ENCODE data around the gene TMEM232.

TMEM232 gene

GRCh38 chr5:110754181-110754580 is 27.7 kb upstream of the TMEM232 start:
- no peak for DNase-seq (ENCODE audit: low spot score)
- no peak for TF ChIP-seq CTCF (IDR thresholded peaks at IDR 0.05; ENCODE audit: extremely low read depth, missing control alignments)

GRCh38 chr5:110753600-110753999 is 27.1 kb upstream of the TMEM232 start:
- TF ChIP-seq CTCF (IDR thresholded peaks at IDR 0.05; ENCODE audit: extremely low read depth, missing control alignments), result no peak
- DNase-seq (ENCODE audit: low spot score), result no peak

- no peak for TF ChIP-seq CTCF (IDR thresholded peaks at IDR 0.05; ENCODE audit: extremely low read depth, missing control alignments)
- no peak for DNase-seq (ENCODE audit: low spot score)
Observed at GRCh38 chr5:110752953-110753352, 26.5 kb upstream of the TMEM232 start.

DNA sequence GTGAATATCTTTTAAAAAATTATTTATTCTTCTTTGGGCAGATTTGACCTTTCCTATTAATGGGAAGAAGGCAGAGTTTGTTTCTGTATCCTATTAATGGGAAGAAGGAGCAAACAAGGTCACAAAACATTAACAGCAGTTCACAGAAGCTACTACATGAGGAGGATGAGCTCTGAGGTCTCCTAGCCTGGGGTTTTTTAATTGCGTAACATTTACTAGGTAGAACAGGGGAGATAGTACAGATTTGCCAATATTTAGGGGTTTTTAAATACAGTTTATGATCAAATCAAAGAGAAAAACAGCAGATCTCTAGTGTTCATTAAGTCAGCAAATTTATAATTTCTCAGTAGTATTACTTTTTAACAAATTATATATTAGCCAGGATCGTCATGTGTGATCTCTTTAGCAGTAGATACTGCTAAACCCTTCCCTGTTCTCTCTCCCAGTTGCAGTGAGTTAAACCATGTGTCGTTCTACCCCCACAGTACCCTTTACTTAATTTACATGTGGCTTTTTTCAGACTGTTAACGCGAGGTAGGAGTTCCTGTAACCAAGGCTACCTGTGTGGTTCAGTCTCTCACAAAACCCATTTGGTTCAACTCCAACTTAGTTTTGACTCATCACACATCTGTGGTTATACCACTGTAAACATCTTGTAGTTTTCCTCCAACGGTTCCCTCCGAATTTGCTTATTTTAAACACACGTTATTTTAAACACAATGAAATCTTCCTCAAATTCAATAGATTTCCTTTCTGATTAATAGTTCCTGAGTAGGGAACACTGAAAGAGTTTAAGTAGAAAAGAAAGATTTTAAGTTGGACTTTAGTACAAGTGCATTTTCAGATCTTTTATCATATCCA is 25.7 kb upstream of the TMEM232 start:
- TF ChIP-seq CTCF (IDR thresholded peaks at IDR 0.05; ENCODE audit: extremely low read depth, missing control alignments), result no peak
- DNase-seq (ENCODE audit: low spot score), result peak; percentile 72

DNA sequence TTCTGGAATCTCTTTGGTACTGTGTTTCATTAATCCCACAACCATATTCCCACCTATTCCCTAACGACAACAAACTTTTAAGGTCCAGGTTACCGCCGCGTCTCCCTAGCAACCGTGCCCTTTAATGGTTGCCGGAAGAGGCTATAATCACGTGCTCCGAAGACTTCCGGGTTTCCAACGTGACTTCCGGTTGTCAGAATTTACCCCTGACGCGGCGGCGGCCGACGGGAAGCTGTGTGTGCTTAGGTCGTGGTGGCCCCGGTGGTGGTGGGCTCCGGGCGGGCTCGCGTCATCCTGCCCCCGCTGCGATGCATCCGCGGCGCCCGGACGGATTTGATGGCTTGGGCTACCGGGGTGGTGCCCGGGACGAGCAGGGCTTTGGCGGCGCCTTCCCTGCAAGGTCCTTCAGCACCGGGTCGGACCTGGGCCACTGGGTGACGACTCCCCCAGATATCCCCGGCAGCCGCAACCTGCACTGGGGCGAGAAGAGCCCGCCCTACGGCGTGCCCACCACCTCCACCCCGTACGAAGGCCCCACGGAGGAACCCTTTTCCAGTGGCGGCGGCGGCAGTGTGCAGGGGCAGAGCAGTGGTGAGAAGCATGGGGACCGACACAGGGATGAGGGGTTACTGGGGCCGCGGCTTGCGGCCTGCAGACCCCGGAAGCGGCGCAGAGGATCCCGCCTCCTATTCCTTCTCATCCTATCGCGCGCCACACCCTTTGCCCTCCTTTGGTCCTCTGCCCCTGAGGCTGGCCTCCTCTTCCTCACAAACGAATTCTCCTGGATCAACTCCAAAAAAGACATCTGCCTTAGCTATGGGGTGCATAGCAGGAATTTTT is 12.6 kb upstream of the TMEM232 start, which contains the start of gene SLC25A46:
SLC25A46 (plus strand) TSS at position 196 of the 840 bp plus-strand sequence; CDS start at position 309, 113 bp downstream.
- no peak for TF ChIP-seq CTCF (IDR thresholded peaks at IDR 0.05; ENCODE audit: extremely low read depth, missing control alignments)

GRCh38 chr5:110738503-110738811 is 12.0 kb upstream of the TMEM232 start:
- peak; percentile 70 for DNase-seq (ENCODE audit: low spot score)
- no peak for TF ChIP-seq CTCF (IDR thresholded peaks at IDR 0.05; ENCODE audit: extremely low read depth, missing control alignments)

More for the DNA sequence above, 12.6 kb upstream of the TMEM232 start, which contains the start of gene SLC25A46:
- DNase-seq (ENCODE audit: low spot score), result peak; percentile 84

- no peak for TF ChIP-seq CTCF (IDR thresholded peaks at IDR 0.05; ENCODE audit: extremely low read depth, missing control alignments)
- DNase-seq (ENCODE audit: low spot score), result no peak
Observed at GRCh38 chr5:110736753-110737152, 10.3 kb upstream of the TMEM232 start.
